GM18502 (cell line): Measurements from ENCODE around the gene MAP3K9.
"Not testable (repeated sequence)": the region's sequence is repeated elsewhere in the genome, so short reads cannot be mapped to it uniquely, and the experiment has no call there.

ENCODE experiments used
- ATAC-seq: cut with Tn5 transposase; IDR thresholded peaks from one replicate; pipeline ENCODE4 v1.9.1; 2021; ENCODE audit warnings: mild to moderate bottlenecking; ENCODE audit not compliant: unreplicated experiment, poor library complexity

Gene MAP3K9

DNA sequence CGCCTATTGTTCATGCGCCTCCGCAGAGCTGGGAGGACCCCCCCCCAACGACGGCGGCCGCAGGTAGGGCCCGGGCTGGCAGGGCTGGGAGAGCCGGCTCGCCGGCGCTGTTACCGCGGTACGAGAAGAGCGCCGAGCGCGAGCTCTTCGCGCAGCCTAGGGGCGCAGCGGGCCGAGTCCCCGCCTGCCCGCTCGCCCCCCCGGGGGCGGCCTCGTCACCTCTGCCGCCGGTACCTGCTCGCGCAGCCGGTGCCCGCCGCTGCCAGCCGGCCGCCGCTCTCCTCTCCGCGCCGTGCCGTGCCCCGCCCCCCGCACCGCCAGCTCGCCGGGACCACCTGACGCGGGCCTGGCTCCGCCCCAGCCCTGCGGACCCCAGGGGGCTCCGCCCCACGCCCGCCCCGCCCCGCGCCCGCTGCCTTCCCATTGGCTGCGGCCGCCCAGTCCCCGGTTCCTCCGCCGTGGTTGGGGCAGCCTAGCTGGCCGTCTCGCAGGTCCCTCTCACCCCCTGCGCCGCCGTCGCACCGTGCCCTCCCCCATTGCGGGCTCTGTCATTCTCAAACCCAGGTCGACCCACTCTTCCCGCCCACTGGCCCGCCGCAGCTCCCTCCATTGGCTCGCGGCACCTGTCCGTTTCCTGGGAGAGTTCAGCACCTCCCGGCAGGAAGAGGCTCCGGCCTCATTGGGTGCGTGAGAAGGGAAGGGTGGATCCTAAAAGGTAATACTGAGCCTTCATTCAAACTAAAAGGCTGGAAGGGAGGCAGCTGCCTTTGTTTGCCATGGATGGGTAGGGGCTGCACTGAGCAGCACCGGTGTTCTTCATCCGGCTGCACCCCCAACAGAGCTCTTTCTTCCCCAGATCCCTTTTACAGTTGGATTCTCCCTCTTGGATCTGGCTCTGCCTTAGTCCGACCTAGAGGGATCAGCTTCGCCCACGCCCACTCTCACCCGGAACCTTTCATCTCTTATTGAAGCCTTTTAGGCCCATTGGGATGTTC is at the start of gene MAP3K9:
MAP3K9 (minus strand) TSS at position 289 of the 995 bp plus-strand sequence. CDS start 342 bp downstream, outside the sequence.
- ATAC-seq: peak; percentile 86

GRCh38 chr14:70858641-70859040 is 49.3 kb upstream of the MAP3K9 start:
- ATAC-seq: no peak

GRCh38 chr14:70857496-70857890 is 48.2 kb upstream of the MAP3K9 start:
- ATAC-seq: no peak

GRCh38 chr14:70856851-70857495 is 47.7 kb upstream of the MAP3K9 start:
- ATAC-seq: no peak

DNA sequence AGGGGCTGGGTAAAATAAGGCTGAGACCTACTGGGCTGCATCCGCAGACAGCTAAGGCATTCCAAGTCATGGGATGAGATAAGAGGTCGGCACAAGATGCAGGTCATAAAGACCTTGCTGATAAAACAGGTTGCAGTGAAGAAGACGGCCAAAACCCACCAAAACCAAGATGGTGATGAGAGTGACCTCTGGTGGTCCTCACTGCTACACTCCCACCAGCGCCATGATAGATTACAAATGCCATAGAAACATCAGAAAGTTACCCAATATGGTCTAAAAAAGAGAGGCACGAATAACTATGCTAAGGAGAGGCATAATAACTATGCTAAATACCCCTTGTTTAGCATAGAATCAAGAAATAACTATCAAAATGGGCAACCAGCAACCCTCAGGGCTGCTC is 46.2 kb upstream of the MAP3K9 start:
- ATAC-seq: no peak

- ATAC-seq: not testable (repeated sequence)
Measured at GRCh38 chr14:70853658-70854057, 44.3 kb upstream of the MAP3K9 start.

- ATAC-seq: no peak
Measured at GRCh38 chr14:70847406-70848090, 38.2 kb upstream of the MAP3K9 start.

DNA sequence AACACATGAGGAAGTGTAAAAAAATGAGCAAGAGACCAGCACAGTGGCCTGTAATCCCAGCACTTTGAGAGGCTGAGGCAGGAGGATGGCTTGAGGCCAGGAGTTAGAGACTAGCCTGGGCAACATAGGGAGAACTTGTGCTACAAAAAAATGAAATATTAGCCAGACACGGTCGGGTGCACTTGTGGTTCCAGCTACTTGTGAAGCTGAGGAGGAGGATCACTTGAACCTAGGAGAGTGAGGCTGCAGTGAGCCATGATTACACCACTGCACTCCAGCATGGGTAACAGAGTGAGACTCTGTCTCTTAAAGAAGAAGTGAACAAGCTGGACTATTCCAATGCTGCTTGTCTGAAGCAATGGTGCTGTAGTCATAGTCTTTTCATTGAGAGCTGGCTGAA is 36.3 kb upstream of the MAP3K9 start:
- ATAC-seq: no peak

DNA sequence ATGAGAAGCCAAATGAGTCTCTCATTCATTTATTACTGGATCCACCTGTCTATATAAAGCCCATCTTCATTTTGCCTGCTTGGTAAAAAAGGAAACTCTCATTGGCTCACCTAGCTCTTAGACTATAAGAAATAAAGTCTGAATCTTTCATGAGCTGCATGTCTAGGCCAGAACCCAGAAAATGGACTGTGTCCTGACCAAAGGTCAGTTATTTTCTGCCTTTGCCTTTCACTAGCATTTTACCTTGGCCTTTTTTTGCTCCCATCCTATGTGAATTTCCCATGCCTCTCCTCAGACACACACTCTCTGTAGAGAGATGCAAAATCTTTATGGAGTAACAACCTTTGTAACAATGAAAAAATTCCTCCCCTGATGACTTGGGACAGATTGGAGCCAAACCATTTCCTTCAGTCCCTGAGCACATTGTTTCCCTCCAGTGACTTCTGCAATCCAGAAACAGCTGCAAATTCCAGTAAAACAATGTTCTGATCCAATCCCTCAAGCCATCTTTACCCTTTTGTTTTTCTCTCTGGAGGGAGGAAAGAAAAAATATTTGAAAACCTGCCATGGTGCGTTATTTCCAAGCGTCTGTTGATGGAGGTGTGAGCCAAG is 33.6 kb upstream of the MAP3K9 start:
- ATAC-seq: no peak

GRCh38 chr14:70838076-70838475 is 28.8 kb upstream of the MAP3K9 start:
- no peak for ATAC-seq

GRCh38 chr14:70836946-70837345 is 27.6 kb upstream of the MAP3K9 start:
- ATAC-seq: no peak

DNA sequence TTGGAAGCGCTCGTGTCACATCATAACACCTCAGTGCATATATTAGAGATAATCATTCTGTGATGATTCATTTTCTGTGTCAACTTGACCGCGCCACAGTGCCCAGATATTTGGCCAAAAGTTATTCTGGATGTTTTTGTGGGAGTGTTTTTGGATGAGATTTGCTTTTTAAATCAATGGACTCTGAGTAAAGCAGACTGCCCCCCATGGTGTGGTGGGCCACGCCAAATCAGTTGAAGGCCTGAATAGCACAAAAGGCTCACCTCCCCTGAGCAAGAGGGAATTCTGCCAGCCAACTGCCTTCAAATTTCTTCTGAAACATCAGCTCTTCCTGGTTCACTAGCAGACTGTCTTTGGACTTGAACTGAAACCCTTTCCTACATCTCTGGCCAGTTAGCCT is 24.6 kb upstream of the MAP3K9 start:
- no peak for ATAC-seq

DNA sequence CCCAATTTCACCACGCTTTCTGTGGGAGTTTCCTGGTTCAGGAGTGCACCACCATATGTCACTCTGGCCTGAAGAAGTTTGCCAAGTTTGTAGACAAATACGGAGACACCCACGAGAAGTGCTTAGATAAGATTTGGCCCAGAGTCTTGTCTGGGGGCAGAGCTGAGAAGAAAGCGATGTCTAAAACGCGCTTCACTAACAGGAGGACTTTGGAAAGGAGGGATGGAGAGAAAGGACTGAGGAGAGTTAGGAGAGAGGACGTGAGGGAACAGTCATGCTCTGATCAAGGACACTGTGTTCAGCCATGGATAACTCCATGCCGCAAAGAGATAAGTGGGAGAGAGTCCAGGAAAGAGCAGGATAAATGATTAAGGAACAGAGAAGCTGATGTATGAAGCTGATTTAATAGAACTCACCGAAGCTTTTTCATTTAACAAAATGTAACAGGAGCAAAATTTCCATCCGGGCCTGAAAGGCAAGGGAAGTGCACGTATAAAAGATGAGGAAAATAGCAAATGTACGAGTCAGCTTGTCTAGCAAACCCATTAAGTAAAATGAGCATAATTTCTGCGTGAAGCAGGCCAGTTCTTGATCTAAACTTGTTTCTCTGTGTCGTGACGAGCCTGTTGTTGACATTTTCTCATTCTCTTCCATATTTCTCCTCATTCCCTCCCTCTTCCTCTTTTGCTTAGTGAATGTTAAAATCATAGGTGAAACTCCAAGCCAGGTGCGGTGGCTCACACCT is 23.4 kb upstream of the MAP3K9 start:
- ATAC-seq: no peak

GRCh38 chr14:70830998-70831781 is 21.9 kb upstream of the MAP3K9 start:
- no peak for ATAC-seq

- no peak for ATAC-seq
Measured at GRCh38 chr14:70828188-70828587, 18.9 kb upstream of the MAP3K9 start.

DNA sequence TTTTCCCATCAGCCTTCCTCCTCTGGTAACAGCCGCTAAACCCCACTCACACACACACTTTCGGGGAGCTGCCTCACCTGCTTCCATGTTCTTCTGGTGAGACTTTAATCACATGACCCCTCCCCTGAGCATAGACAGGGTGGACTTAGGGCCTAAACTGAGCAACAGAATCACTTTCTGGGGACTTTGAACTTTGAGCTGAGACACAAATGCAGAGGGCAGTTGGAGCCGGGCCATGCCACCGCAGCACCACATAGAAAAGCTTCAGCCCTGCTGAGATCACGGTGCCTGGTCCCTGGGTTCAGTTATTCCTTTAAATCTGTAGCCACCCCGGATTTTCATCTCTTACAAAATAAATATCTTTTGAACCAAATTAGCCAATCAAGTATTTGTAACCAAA is 18.4 kb upstream of the MAP3K9 start:
- no peak for ATAC-seq

GRCh38 chr14:70827347-70827746 is 18.0 kb upstream of the MAP3K9 start:
- no peak for ATAC-seq

DNA sequence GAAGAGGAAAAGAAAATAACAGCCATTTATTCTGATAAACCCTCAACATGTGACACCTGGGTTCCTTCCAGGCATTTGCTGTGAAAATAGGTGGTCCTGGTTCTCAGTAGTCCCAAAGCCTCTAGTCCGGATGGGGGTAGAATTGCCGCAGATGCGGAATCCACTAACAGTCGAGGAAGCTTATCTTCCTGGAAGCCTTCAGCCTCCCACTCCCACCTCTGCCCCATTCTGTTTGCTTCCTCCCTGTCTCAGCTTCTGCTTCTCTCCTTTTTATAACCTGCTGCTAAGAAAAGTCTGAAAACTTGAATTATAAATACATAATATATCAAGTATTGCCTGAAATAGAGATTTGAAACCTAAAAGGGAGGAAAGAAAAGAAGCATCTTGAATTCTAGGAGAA is 14.0 kb upstream of the MAP3K9 start:
- ATAC-seq: no peak

- no peak for ATAC-seq
Measured at GRCh38 chr14:70822530-70823185, 13.3 kb upstream of the MAP3K9 start.
